ENCODE results near the gene RGL3. TPM values are rescaled to one million over a fixed set of nuclear protein-coding genes. Genes with fewer than 3 reads are reported as not detected.
A peak's percentile ranks its signal among the peaks of the same experiment; 100 is the strongest.
"Not testable (repeated sequence)": the region's sequence is repeated elsewhere in the genome, so short reads cannot be mapped to it uniquely, and the experiment has no call there.

The RGL3 gene
- total RNA-seq, 3 donors from 2014 or later: 3.7 to 18.4 (median 9.8) TPM

- H3K4me3 ChIP-seq: no peak overlapping the region
- H3K4me1 ChIP-seq: no peaks in the 10 kb centered on the region
- TF ChIP-seq POLR2AphosphoS5 (IDR thresholded peaks at IDR 0.05): no peak
- TF ChIP-seq CTCF (IDR thresholded peaks at IDR 0.05): no peak
- TF ChIP-seq POLR2A (IDR thresholded peaks at IDR 0.05): no peak
- H3K36me3 ChIP-seq: peaks cover 17% of the 10 kb centered on the region
- intact Hi-C loops (cut with DNase I; ENCODE audit: low total_unique reads): no loop called here
- H3K9me3 ChIP-seq: no peaks in the 10 kb centered on the region
- H3K27ac ChIP-seq: peak overlapping the region; percentile 80 to 83
- H3K27me3 ChIP-seq: no peaks in the 10 kb centered on the region
- peak in 1 of 2 donors; percentile 51 for DNase-seq (ENCODE audit: low spot score in 2 of 2)
Measured at GRCh38 chr19:11444059-11444458, 24.9 kb upstream of the RGL3 start.

- no peak overlapping the region for H3K27ac ChIP-seq
- no peak for DNase-seq (ENCODE audit: low spot score in 2 of 2)
- H3K36me3 ChIP-seq: no peaks in the 10 kb centered on the region
- H3K27me3 ChIP-seq: no peaks in the 10 kb centered on the region
- H3K4me1 ChIP-seq: peaks cover 0 to 10% of the 10 kb centered on the region in 2 donors
- intact Hi-C loops (cut with DNase I; ENCODE audit: low total_unique reads): no loop called here
- no peak for TF ChIP-seq POLR2AphosphoS5 (IDR thresholded peaks at IDR 0.05)
- TF ChIP-seq POLR2A (IDR thresholded peaks at IDR 0.05): no peak
- TF ChIP-seq CTCF (IDR thresholded peaks at IDR 0.05): no peak
- H3K4me3 ChIP-seq: no peak overlapping the region
- no peaks in the 10 kb centered on the region for H3K9me3 ChIP-seq
Measured at GRCh38 chr19:11437955-11438354, 18.8 kb upstream of the RGL3 start.

GRCh38 chr19:11435833-11436313 lies 16.8 kb upstream of the RGL3 start:
- intact Hi-C loops (cut with DNase I; ENCODE audit: low total_unique reads): no loop called here

GRCh38 chr19:11435057-11435832 lies 16.1 kb upstream of the RGL3 start, which contains the start of the genes ODAD3 and PRKCSH:
Gene ODAD3, minus strand, starts transcription at chr19:11435121. Its CDS starts 105 bp downstream, at chr19:11435016.
Gene PRKCSH, plus strand, starts transcription at chr19:11435635. Its CDS starts 483 bp downstream, at chr19:11436118.
- TF ChIP-seq POLR2AphosphoS5 (IDR thresholded peaks at IDR 0.05): peak; percentile 99 to 100 (median 99)
- peak; percentile 98 to 99 (median 99) for TF ChIP-seq CTCF (IDR thresholded peaks at IDR 0.05)
- TF ChIP-seq POLR2A (IDR thresholded peaks at IDR 0.05): no peak
- H3K4me3 ChIP-seq: peak within 1 kb of the TSS; percentile 66 to 82 (median 73)
- intact Hi-C loops (cut with DNase I; ENCODE audit: low total_unique reads): no loop called here
- H3K9me3 ChIP-seq: no peaks in the 10 kb centered on the region
- H3K36me3 ChIP-seq: no peaks in the 10 kb centered on the region
- peak; percentile 99 for DNase-seq (ENCODE audit: low spot score in 2 of 2)
- H3K4me1 ChIP-seq: peaks cover 0 to 10% of the 10 kb centered on the region in 2 donors
- H3K27ac ChIP-seq: peak within 1 kb of the TSS; percentile 65 to 88
- no peaks in the 10 kb centered on the region for H3K27me3 ChIP-seq

More at GRCh38 chr19:11435833-11436313, 16.8 kb upstream of the RGL3 start:
- Histone ChIP-seq H3K27me3 (no peaks in the 10 kb centered on the region), H3K4me1 (peaks cover 0 to 10% of the 10 kb centered on the region in 2 donors), H3K27ac (peak overlapping the region; percentile 37 to 88), H3K9me3 (no peaks in the 10 kb centered on the region), H3K4me3 (peak overlapping the region; percentile 66 to 82 (median 73)), H3K36me3 (no peaks in the 10 kb centered on the region)
- TF ChIP-seq POLR2A (IDR thresholded peaks at IDR 0.05) (no peak), CTCF (IDR thresholded peaks at IDR 0.05) (no peak), POLR2AphosphoS5 (IDR thresholded peaks at IDR 0.05) (no peak)
- DNase-seq (ENCODE audit: low spot score in 2 of 2): no peak

- Histone ChIP-seq H3K27me3 (no peaks in the 10 kb centered on the region), H3K27ac (peak overlapping the region; percentile 65 to 88), H3K4me1 (peaks cover 0 to 10% of the 10 kb centered on the region in 2 donors), H3K36me3 (no peaks in the 10 kb centered on the region), H3K4me3 (peak overlapping the region; percentile 66 to 82 (median 73)), H3K9me3 (no peaks in the 10 kb centered on the region)
- no peak for TF ChIP-seq POLR2AphosphoS5 (IDR thresholded peaks at IDR 0.05)
- no peak for TF ChIP-seq CTCF (IDR thresholded peaks at IDR 0.05)
- no peak for TF ChIP-seq POLR2A (IDR thresholded peaks at IDR 0.05)
- intact Hi-C loops (cut with DNase I; ENCODE audit: low total_unique reads): no loop called here
- DNase-seq (ENCODE audit: low spot score in 2 of 2): no peak
Measured at GRCh38 chr19:11434703-11435056, 15.6 kb upstream of the RGL3 start.

- H3K9me3 ChIP-seq; H3K27me3 ChIP-seq; DNase-seq (ENCODE audit: low spot score in 2 of 2); H3K36me3 ChIP-seq; H3K4me3 ChIP-seq; H3K27ac ChIP-seq; intact Hi-C loops (cut with DNase I; ENCODE audit: low total_unique reads): not testable (repeated sequence)
- H3K4me1 ChIP-seq: peaks cover 0 to 10% of the 10 kb centered on the region in 2 donors
Measured at GRCh38 chr19:11433526-11433925, 14.4 kb upstream of the RGL3 start.

Data from breast epithelium (tissue), 4 donors.